GM12878 (cell line): Measurements from ENCODE around the gene NAA25. TPM values are rescaled to one million over a fixed set of nuclear protein-coding genes. Genes with fewer than 3 reads are reported as not detected.

Experiments
- CHD2 ChIP-seq: IDR thresholded peaks from 2 replicates; pipeline ENCODE4 v1.6.1; 2011; ENCODE audit warnings: low read depth, low read length, improper control_type of control experiment, borderline replicate concordance
- CREB1 ChIP-seq: IDR thresholded peaks from 2 replicates; pipeline ENCODE4 v1.6.1; 2012; ENCODE audit warnings: low read depth, mild to moderate bottlenecking, inconsistent platforms
- CREM ChIP-seq: IDR thresholded peaks from 2 replicates; pipeline ENCODE4 v1.6.1; 2014; ENCODE audit warnings: antibody characterized with exemption, low read depth
- KAT2A ChIP-seq: conservative IDR thresholded peaks from 2 replicates; pipeline ENCODE4 v1.6.1; 2011; ENCODE audit warnings: low read depth, low read length; ENCODE audit not compliant: control insufficient read depth
- NBN ChIP-seq: fragments of 450-650 bp; IDR thresholded peaks from 2 replicates; pipeline ENCODE4 v1.6.1; 2016
- PBX3 ChIP-seq: IDR thresholded peaks from 2 replicates; pipeline ENCODE4 v1.6.1; 2011; ENCODE audit warnings: mild to moderate bottlenecking, low read depth, low read length, moderate library complexity; ENCODE audit not compliant: insufficient replicate concordance
- PML ChIP-seq: IDR thresholded peaks from 2 replicates; pipeline ENCODE4 v1.6.1; 2012; ENCODE audit warnings: low read length, inconsistent platforms
- RAD51 ChIP-seq: fragments of 450-650 bp; IDR thresholded peaks from 2 replicates; pipeline ENCODE4 v1.6.1; 2016; ENCODE audit warnings: moderate library complexity, mild to moderate bottlenecking, inconsistent platforms
- RBBP5 ChIP-seq: fragments of 200-600 bp; sonication (generic); conservative IDR thresholded peaks from 2 replicates; pipeline ENCODE4 v1.6.1; 2016
- SMC3 ChIP-seq: IDR thresholded peaks from 2 replicates; pipeline ENCODE4 v1.6.1; 2011; ENCODE audit warnings: low read length, improper control_type of control experiment, borderline replicate concordance
- SUPT20H ChIP-seq: IDR thresholded peaks from 2 replicates; pipeline ENCODE4 v1.6.1; 2011; ENCODE audit warnings: low read depth, mild to moderate bottlenecking, low read length, moderate library complexity, borderline replicate concordance; ENCODE audit not compliant: control insufficient read depth
- ZBTB4 ChIP-seq: fragments of 450-650 bp; formaldehyde crosslinking; IDR thresholded peaks from 2 replicates; pipeline ENCODE4 v1.4.0; 2022; ENCODE audit warnings: mild to moderate bottlenecking, moderate library complexity
- polyA plus RNA-seq, 11 experiments: library from polyadenylated mRNA; depleted of rRNA in 4 of 11; unstranded in 6 of 11; stranded (reverse) in 5 of 11; fragments of >200 nt; fragmentation: Nextera tagmentation in 4 of 11; fragmentation: Illumina TruSeq in 1 of 11; extraction: Ambion mirVana in 4 of 11; extraction: Trizol in 1 of 11; gene quantifications; 1 replicate in 1 of 11; 2 replicates in 10 of 11; pipeline versions ENCODE4 v1.2.1 to v1.2.3, GENCODE V29; 2011 to 2016; ENCODE audit warnings: inconsistent platforms in 2 of 11, missing spikeins in 2 of 11, low read depth in 1 of 11
- total RNA-seq, 4 experiments: library from RNA; depleted of rRNA in 3 of 4; stranded (reverse); fragments of >200 nt in 3 of 4; fragmentation: Illumina TruSeq in 1 of 4; extraction: Trizol in 1 of 4; gene quantifications; 2 replicates each; pipeline versions ENCODE4 v1.2.1 to v1.2.3, GENCODE V29; 2013 to 2021
- TF ChIP-seq, protein P1 (sequence below): fragments of 450-650 bp; IDR thresholded peaks from 2 replicates; pipeline ENCODE4 v1.6.1; 2017; ENCODE audit warnings: mild to moderate bottlenecking, moderate library complexity
- TF ChIP-seq, protein P2 (sequence below): fragments of 150-350 bp; IDR thresholded peaks from 2 replicates; pipeline ENCODE4 v1.6.1; 2016; ENCODE audit warnings: low read depth, low read length

The NAA25 gene
- total and polyA plus RNA-seq, 10 of the 15 experiments (the other 5 are each of a cell fraction or from before 2014, with no cell fraction given) = 15.0 to 39.2 (median 29.4) TPM

DNA sequence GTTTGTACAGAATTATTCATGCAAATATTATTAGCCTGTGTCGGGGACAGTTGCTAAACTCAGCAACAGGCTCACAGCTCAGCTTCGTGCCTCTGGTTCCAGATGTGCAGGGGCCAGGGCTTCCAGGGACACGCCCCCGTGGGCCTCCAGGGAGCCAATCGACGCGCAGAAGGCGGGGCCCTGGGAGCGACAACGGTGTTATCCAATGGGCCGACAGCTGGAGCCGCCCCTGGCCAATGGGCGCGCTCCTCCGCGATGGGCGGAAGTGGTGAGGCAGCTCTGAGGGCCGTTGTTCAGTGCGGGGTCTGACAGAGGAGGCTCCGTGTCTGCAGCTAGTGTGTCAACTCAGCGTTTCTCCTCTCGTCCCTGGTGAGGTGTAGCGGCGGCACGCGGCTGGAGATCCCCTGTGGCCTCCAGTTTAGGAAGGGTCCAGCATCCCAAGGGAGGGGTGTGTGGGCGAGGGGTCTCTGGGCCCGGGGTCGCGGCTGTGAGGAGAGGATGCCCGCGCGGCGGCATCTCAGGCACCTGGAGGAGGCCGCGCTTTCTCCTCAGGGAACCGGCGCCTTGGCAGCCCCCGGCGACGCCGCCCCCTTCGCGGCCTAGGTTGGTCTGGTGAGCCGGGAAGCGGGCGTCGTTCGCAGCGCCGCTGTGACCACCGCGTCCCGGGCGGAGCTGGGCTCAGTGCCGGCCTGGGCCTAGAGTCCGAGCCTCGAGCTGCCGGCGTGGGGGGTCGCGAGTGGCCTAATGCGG, 16.8 kb upstream of the NAA25 start, which contains the start of gene TRAFD1 (continued):
- TF ChIP-seq ZBTB4 = no peak
- TF ChIP-seq, protein P1, sequence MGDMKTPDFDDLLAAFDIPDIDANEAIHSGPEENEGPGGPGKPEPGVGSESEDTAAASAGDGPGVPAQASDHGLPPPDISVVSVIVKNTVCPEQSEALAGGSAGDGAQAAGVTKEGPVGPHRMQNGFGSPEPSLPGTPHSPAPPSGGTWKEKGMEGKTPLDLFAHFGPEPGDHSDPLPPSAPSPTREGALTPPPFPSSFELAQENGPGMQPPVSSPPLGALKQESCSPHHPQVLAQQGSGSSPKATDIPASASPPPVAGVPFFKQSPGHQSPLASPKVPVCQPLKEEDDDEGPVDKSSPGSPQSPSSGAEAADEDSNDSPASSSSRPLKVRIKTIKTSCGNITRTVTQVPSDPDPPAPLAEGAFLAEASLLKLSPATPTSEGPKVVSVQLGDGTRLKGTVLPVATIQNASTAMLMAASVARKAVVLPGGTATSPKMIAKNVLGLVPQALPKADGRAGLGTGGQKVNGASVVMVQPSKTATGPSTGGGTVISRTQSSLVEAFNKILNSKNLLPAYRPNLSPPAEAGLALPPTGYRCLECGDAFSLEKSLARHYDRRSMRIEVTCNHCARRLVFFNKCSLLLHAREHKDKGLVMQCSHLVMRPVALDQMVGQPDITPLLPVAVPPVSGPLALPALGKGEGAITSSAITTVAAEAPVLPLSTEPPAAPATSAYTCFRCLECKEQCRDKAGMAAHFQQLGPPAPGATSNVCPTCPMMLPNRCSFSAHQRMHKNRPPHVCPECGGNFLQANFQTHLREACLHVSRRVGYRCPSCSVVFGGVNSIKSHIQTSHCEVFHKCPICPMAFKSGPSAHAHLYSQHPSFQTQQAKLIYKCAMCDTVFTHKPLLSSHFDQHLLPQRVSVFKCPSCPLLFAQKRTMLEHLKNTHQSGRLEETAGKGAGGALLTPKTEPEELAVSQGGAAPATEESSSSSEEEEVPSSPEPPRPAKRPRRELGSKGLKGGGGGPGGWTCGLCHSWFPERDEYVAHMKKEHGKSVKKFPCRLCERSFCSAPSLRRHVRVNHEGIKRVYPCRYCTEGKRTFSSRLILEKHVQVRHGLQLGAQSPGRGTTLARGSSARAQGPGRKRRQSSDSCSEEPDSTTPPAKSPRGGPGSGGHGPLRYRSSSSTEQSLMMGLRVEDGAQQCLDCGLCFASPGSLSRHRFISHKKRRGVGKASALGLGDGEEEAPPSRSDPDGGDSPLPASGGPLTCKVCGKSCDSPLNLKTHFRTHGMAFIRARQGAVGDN = peak; percentile 74
- TF ChIP-seq CREB1 = peak; percentile 42; the same call in 1 of the 2 replicates
- TF ChIP-seq RBBP5 = no peak
- no peak for TF ChIP-seq RAD51
- TF ChIP-seq CHD2 = peak; percentile 96
- no peak for TF ChIP-seq SUPT20H
- TF ChIP-seq PML = peak; percentile 87
- no peak for TF ChIP-seq KAT2A
- TF ChIP-seq NBN = peak; percentile 69; the same call in 1 of the 2 replicates
- TF ChIP-seq, protein P2, sequence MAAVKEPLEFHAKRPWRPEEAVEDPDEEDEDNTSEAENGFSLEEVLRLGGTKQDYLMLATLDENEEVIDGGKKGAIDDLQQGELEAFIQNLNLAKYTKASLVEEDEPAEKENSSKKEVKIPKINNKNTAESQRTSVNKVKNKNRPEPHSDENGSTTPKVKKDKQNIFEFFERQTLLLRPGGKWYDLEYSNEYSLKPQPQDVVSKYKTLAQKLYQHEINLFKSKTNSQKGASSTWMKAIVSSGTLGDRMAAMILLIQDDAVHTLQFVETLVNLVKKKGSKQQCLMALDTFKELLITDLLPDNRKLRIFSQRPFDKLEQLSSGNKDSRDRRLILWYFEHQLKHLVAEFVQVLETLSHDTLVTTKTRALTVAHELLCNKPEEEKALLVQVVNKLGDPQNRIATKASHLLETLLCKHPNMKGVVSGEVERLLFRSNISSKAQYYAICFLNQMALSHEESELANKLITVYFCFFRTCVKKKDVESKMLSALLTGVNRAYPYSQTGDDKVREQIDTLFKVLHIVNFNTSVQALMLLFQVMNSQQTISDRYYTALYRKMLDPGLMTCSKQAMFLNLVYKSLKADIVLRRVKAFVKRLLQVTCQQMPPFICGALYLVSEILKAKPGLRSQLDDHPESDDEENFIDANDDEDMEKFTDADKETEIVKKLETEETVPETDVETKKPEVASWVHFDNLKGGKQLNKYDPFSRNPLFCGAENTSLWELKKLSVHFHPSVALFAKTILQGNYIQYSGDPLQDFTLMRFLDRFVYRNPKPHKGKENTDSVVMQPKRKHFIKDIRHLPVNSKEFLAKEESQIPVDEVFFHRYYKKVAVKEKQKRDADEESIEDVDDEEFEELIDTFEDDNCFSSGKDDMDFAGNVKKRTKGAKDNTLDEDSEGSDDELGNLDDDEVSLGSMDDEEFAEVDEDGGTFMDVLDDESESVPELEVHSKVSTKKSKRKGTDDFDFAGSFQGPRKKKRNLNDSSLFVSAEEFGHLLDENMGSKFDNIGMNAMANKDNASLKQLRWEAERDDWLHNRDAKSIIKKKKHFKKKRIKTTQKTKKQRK = no peak
- TF ChIP-seq SMC3 = no peak
- peak; percentile 99 for TF ChIP-seq PBX3
- TF ChIP-seq CREM = no peak; the same call in 1 of the 2 replicates
